K562 (cell line): ENCODE results near the gene DPP8.

Source experiments
- CBX1 ChIP-seq: sonication (generic); IDR thresholded peaks from 2 replicates; pipeline ENCODE4 v1.6.1; 2016; ENCODE audit warnings: antibody characterized with exemption, low read depth, mild to moderate bottlenecking
- ID3 ChIP-seq, 2 experiments: fragments of 250-450 bp in 1 of 2; fragments of 450-650 bp in 1 of 2; sonication (Bioruptor Pico) in 1 of 2; IDR thresholded peaks; 2 replicates each; pipeline versions ENCODE4 v1.6.1 to v1.8.0; 2016 to 2021; ENCODE audit warnings: mild to moderate bottlenecking in 2 of 2, moderate library complexity in 2 of 2, missing compliant biosample characterization in 1 of 2, missing genetic modification characterization in 1 of 2
- PML ChIP-seq: IDR thresholded peaks from 2 replicates; pipeline ENCODE4 v1.6.1; 2012; ENCODE audit warnings: low read length, inconsistent platforms
- SMC3 ChIP-seq: conservative IDR thresholded peaks from 2 replicates; pipeline ENCODE4 v1.6.1; 2011; ENCODE audit warnings: low read depth, low read length, improper control_type of control experiment; ENCODE audit not compliant: insufficient read depth
- SREBF1 ChIP-seq: fragments of 150-350 bp; IDR thresholded peaks from 2 replicates; pipeline ENCODE4 v1.6.1; 2014; ENCODE audit warnings: antibody characterized with exemption, low read depth, low read length, borderline replicate concordance
- TFE3 ChIP-seq: fragments of 450-650 bp; formaldehyde crosslinking; IDR thresholded peaks from 2 replicates; pipeline ENCODE4 v1.4.0; 2020; ENCODE audit warnings: mild to moderate bottlenecking, mixed read lengths
- ZBTB11 ChIP-seq, 3 experiments: fragments of 200-800 bp in 1 of 3; fragments of 250-450 bp in 1 of 3; fragments of 450-650 bp in 1 of 3; sonication (Bioruptor Pico) in 1 of 3; sonication (Bioruptor generic) in 1 of 3; formaldehyde crosslinking in 1 of 3; IDR thresholded peaks; 2 replicates each; pipeline versions ENCODE4 v1.6.1 to v1.8.0; 2016 to 2022; ENCODE audit warnings: mild to moderate bottlenecking in 2 of 3, missing genetic modification characterization in 2 of 3, missing compliant biosample characterization in 1 of 3, moderate library complexity in 1 of 3
- ZBTB43 ChIP-seq: sonication (generic); formaldehyde crosslinking; IDR thresholded peaks from 2 replicates; pipeline ENCODE4 v1.8.0; 2023; ENCODE audit warnings: mild to moderate bottlenecking, missing genetic modification reagents

DNA sequence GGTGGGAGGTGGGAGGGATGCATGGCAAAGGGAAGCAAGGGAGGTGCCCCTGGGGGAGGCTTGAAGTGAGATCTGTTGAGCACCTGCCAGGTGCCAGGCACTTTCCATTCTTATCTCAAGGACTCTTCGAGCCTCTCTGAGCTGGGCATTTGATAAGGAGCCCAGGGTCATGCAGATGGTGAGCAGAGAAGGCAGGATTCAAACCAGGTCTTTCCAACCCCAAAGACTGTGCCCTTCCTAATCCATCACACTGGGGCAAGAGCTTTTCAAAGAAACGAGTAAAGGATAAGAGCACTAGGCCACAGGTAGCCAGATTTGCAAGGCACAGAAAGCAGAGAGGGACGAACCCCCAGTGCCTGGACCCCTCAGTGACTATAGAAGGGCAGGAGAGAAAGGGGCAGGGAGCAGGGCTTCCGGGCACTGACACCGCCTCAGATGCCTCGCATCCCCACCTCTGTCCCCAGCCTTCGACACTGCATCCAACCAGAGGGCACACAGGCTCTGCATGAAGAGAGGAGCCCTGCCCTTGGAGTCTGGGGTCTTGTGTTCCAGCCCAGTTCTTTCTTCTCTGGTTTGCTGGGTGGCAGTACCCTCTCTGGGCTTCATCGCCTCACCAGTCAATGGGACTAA, 115.8 kb downstream of the DPP8 start:
- TF ChIP-seq ZBTB43 (CRISPR knock-in tag), result no peak
- TF ChIP-seq PML, result no peak
- TF ChIP-seq ID3 (CRISPR knock-in tag; IDR thresholded peaks at IDR 0.05), result no peak
- no peak for TF ChIP-seq ID3 (tag; IDR thresholded peaks at IDR 0.05)
- no peak for TF ChIP-seq SREBF1
- TF ChIP-seq SMC3, result no peak
- no peak for TF ChIP-seq CBX1
- TF ChIP-seq ZBTB11 (CRISPR knock-in tag; IDR thresholded peaks at IDR 0.05), result no peak
- no peak for TF ChIP-seq TFE3
